Thymus (tissue), 11 donors: ENCODE results near the gene EPYC. TPM values are rescaled to one million over a fixed set of nuclear protein-coding genes. Genes with fewer than 3 reads are reported as not detected.
A peak's percentile ranks its signal among the peaks of the same experiment; 100 is the strongest.

ENCODE experiments used
- DNase-seq, 9 donors: peaks; one replicate each; pipeline ENCODE4 v3.0.0-alpha.2; 2013; ENCODE audit warnings: low spot score in 9 of 9, low read depth in 6 of 9, missing footprints in 1 of 9
- H3K27ac ChIP-seq, 2 donors: one replicate each; pipeline ENCODE4 v1.5.1; 2013; ENCODE audit warnings: control low read depth in 1 of 2, low read depth in 1 of 2, low read length in 1 of 2, mild to moderate bottlenecking in 1 of 2, moderate library complexity in 1 of 2
- H3K27me3 ChIP-seq, 2 donors: one replicate each; pipeline ENCODE4 v1.5.1; 2013; ENCODE audit warnings: low read length in 1 of 2; ENCODE audit not compliant: control insufficient read depth in 2 of 2, insufficient read depth in 1 of 2
- H3K36me3 ChIP-seq, 2 donors: one replicate each; pipeline ENCODE4 v1.5.1; 2013; ENCODE audit warnings: low read length in 1 of 2, mild to moderate bottlenecking in 1 of 2, moderate library complexity in 1 of 2; ENCODE audit not compliant: control insufficient read depth in 2 of 2, insufficient read depth in 2 of 2
- H3K4me1 ChIP-seq, 2 donors: one replicate each; pipeline ENCODE4 v1.5.1; 2013; ENCODE audit warnings: low read length in 2 of 2; ENCODE audit not compliant: control insufficient read depth in 2 of 2, insufficient read depth in 2 of 2
- H3K4me3 ChIP-seq, 2 donors: one replicate each; pipeline ENCODE4 v1.5.1; 2013; ENCODE audit warnings: low read length in 2 of 2, control low read depth in 1 of 2, mild to moderate bottlenecking in 1 of 2
- H3K9me3 ChIP-seq, 2 donors: one replicate each; pipeline ENCODE4 v1.5.1; 2013; ENCODE audit warnings: low read length in 1 of 2, mild to moderate bottlenecking in 1 of 2; ENCODE audit not compliant: control insufficient read depth in 2 of 2, insufficient read depth in 1 of 2
- WGBS: extraction: QIAGEN DNeasy Blood & Tissue Kit; methylation state at CpG from one replicate; pipeline ENCODE4 v1.1.7; 2013; 5-methylcytosine and 5-hydroxymethylcytosine counted together
- polyA plus RNA-seq: library from polyadenylated mRNA; stranded (reverse); fragments of 200-250 nt; gene quantifications from one replicate; pipeline ENCODE4 v1.2.3, GENCODE V29; 2013
- total RNA-seq: library from RNA; stranded (reverse); fragments of 120-200 nt; gene quantifications from one replicate; pipeline ENCODE4 v1.2.4, GENCODE V29; 2013
- donor health status: healthy.

EPYC gene
- total and polyA plus RNA-seq, 2 donors, result 0.14 to 0.25 TPM

DNA sequence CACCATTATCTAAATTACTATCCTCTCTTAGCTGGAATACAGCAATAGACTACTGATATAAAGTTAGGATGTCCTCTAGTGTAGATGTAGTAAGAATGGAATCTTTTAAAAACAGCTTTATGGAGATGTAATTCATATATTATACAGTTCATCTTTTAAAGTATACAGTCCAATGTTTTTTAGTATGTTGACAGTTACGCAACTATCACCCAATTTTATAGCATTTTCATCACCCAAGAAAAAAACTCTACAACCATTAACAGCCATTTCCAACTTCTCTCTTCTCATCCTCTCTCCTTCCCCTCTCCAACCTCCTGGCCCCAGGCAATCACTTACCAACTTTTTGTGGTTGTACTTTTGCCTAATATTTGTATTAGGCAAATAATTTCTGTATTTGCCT, 22.6 kb downstream of the EPYC start:
- Histone ChIP-seq H3K27me3 (no peaks in the 10 kb centered on the region), H3K9me3 (peaks cover 0 to 3% of the 10 kb centered on the region in 2 donors), H3K36me3 (no peaks in the 10 kb centered on the region), H3K27ac (no peak overlapping the region), H3K4me1 (no peaks in the 10 kb centered on the region), H3K4me3 (no peak overlapping the region)
- WGBS, result 100% methylated on average over 1 of the region's 1 CpG
- DNase-seq, result no peak

GRCh38 chr12:90979951-90980350, 24.8 kb downstream of the EPYC start:
- Histone ChIP-seq H3K9me3 (no peaks in the 10 kb centered on the region), H3K27ac (no peak overlapping the region), H3K27me3 (no peaks in the 10 kb centered on the region), H3K4me1 (no peaks in the 10 kb centered on the region), H3K4me3 (no peak overlapping the region), H3K36me3 (no peaks in the 10 kb centered on the region)
- 95% methylated on average over 3 of the region's 3 CpGs for WGBS
- no peak for DNase-seq

DNA sequence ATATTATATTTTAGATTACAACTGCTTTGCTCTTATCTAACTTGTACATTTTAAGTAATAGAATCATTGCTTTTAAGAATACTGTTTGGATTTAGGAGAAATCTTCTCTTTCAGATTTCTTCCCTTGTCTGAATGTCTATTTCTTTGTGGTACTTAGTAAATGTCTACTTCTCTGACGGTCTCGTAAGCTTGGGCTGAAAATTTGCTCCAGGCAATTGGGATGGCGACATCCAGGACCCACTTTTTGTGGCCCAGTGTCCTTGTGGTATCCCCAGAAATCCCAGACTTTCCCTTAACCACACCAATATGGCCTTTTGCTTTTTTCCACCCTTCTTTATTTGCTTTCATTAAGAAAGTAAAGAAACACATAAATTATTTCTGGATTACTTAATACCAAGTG, 25.8 kb downstream of the EPYC start:
- H3K27me3 ChIP-seq, result no peaks in the 10 kb centered on the region
- no peaks in the 10 kb centered on the region for H3K36me3 ChIP-seq
- no peak overlapping the region for H3K4me3 ChIP-seq
- H3K9me3 ChIP-seq, result no peaks in the 10 kb centered on the region
- 98% methylated on average over 3 of the region's 3 CpGs for WGBS
- DNase-seq, result no peak
- H3K27ac ChIP-seq, result no peak overlapping the region
- no peaks in the 10 kb centered on the region for H3K4me1 ChIP-seq

DNA sequence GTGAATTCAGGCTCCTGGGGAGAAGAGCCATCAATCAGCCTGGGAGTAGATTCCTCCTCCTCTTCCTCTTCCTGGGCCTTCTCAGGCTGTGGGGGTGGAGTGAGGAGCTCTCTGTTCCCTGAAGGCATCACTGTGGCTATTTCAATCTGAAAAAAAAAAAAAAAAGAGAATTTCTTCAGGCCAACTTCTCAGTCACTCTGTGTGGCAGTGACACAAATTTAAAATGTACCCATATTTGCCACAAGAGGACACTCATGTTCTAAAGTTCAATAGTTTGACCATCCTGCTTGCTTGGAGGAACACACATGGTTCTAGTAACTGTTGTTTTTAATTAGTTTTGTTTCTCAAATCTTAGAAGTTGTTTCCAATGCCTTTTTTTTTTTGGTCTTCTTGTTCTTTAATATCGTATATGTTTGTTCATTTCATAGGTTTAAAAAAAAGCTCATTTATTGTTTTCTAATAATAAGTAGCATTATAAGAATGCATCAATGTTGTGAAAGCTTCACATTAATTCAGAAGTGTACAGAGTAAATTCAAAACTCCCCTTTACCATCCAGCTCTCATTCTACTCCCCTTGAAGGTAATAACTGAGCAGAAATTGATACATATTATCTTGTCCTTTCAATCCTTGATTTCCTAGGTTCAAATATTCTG, 26.5 kb downstream of the EPYC start:
- H3K4me3 ChIP-seq, result no peak overlapping the region
- no peaks in the 10 kb centered on the region for H3K36me3 ChIP-seq
- WGBS, result 83% methylated on average over 1 of the region's 1 CpG
- H3K27me3 ChIP-seq, result no peaks in the 10 kb centered on the region
- H3K27ac ChIP-seq, result no peak overlapping the region
- H3K4me1 ChIP-seq, result no peaks in the 10 kb centered on the region
- H3K9me3 ChIP-seq, result no peaks in the 10 kb centered on the region
- DNase-seq, result peak in 2 of 9 donors; percentile 7 to 19

DNA sequence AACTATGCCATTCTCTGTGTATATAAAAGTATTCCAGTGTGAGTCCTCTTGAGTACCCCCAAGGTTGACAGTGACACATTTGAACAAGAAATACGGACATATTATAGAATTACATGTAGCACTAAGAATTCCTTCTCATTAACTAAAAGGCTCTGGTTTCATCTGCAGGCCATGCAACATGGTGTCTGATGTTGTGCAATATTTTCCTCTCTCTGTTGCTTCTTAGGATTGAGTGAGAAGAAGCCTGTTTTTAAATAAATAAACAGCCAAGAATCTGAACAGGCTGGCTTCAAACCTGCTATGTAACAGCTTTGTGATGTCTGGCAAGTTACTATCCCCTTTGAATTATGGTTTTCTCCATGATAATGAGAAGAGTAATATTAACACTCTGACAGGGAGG, 27.5 kb downstream of the EPYC start:
- Histone ChIP-seq H3K9me3 (no peaks in the 10 kb centered on the region), H3K27ac (no peak overlapping the region), H3K4me3 (no peak overlapping the region), H3K4me1 (no peaks in the 10 kb centered on the region), H3K36me3 (no peaks in the 10 kb centered on the region), H3K27me3 (no peaks in the 10 kb centered on the region)
- 96% methylated on average over 1 of the region's 1 CpG for WGBS
- no peak for DNase-seq

DNA sequence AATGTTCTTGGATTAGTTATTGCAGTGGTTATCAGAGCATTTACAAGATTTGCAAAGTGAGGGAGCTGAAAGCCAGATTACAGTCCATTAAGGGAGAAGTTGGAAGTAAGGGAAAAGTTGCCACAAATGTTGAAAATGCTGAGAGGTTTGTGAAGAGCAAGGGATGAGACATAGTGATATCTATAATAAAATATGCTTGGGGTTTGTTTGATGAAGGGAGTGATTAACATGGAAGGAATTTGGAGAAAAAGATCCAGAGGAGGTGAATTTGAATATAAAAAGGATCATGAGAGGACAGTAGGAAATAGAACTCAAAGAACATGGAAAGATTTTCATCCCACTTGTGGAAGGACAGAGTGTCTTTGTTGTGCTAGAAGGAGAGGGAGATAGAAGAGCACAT, 30.5 kb downstream of the EPYC start:
- Histone ChIP-seq H3K27me3 (no peaks in the 10 kb centered on the region), H3K4me1 (no peaks in the 10 kb centered on the region), H3K9me3 (no peaks in the 10 kb centered on the region), H3K36me3 (no peaks in the 10 kb centered on the region), H3K4me3 (no peak overlapping the region), H3K27ac (no peak overlapping the region)
- no peak for DNase-seq

GRCh38 chr12:90972226-90972625, 32.5 kb downstream of the EPYC start:
- DNase-seq, result no peak
- no peaks in the 10 kb centered on the region for H3K9me3 ChIP-seq
- no peaks in the 10 kb centered on the region for H3K27me3 ChIP-seq

DNA sequence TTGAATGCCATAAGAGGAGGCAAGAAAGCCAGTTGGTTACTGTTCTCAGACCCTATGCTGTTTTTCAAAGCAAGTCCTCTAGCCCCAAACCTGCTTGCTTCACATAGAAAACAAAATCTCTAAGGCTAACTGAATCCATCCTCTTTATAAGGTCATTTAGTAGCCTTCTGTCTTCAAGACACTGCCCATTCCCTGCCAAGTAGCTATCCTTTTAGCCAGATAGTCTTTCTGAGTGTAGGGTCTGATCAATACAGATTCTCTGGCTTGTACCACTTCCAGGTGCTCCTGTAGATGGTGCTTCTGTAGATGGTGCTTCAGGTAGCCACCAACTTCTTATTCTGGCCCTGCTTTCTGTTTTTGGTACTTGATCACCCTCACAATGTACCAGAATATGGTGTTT, 33.9 kb downstream of the EPYC start:
- no peaks in the 10 kb centered on the region for H3K27me3 ChIP-seq
- no peak for DNase-seq
- H3K36me3 ChIP-seq, result no peaks in the 10 kb centered on the region
- no peaks in the 10 kb centered on the region for H3K4me1 ChIP-seq
- no peaks in the 10 kb centered on the region for H3K9me3 ChIP-seq
- no peak overlapping the region for H3K27ac ChIP-seq
- no peak overlapping the region for H3K4me3 ChIP-seq

More at GRCh38 chr12:90972226-90972625, 32.5 kb downstream of the EPYC start:
- Histone ChIP-seq H3K4me1 (no peaks in the 10 kb centered on the region), H3K36me3 (no peaks in the 10 kb centered on the region), H3K27ac (no peak overlapping the region), H3K4me3 (no peak overlapping the region)

- no peaks in the 10 kb centered on the region for H3K4me1 ChIP-seq
- H3K36me3 ChIP-seq, result no peaks in the 10 kb centered on the region
These were observed 34.3 kb downstream of the EPYC start for GRCh38 chr12:90970471-90970870.

DNA sequence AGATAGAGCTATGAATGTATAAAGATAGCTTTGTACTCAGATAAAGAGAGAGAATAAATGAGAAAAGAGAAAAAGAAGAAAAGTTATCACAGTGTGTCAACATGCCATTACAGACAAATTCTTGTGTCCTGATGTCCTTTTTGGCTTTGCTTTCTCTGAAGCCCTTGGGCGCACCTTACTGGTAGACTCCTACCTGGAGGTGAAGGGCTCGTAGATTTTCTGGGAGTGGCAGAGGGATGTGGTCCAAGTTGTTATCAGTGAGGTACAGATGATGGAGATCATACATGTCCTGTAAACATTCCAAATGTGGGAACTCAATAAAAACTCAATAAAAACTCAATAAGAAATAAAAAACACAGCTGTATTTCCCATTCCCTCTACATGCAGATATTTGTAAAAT, 34.9 kb downstream of the EPYC start:
- H3K27ac ChIP-seq, result no peak overlapping the region
- H3K36me3 ChIP-seq, result no peaks in the 10 kb centered on the region
- no peak for DNase-seq
- no peaks in the 10 kb centered on the region for H3K27me3 ChIP-seq
- WGBS, result 98% methylated on average over 2 of the region's 2 CpGs
- H3K9me3 ChIP-seq, result no peaks in the 10 kb centered on the region
- H3K4me1 ChIP-seq, result no peaks in the 10 kb centered on the region
- no peak overlapping the region for H3K4me3 ChIP-seq

More at GRCh38 chr12:90970471-90970870, 34.3 kb downstream of the EPYC start:
- DNase-seq, result no peak
- no peak overlapping the region for H3K27ac ChIP-seq
- H3K9me3 ChIP-seq, result no peaks in the 10 kb centered on the region
- no peaks in the 10 kb centered on the region for H3K27me3 ChIP-seq
- H3K4me3 ChIP-seq, result no peak overlapping the region
